Hepatocyte (in vitro differentiated cells): ENCODE data around the gene S100Z.

Source experiments
- CTCF ChIP-seq: fragments of 200-600 bp; sonication (generic); IDR thresholded peaks from 2 replicates; pipeline ENCODE4 v1.5.1; 2016; ENCODE audit warnings: antibody characterized with exemption, mild to moderate bottlenecking; ENCODE audit not compliant: poor library complexity
- EZH2phosphoT487 ChIP-seq: fragments of 200-600 bp; sonication (generic); IDR thresholded peaks from one replicate; pipeline ENCODE4 v1.6.1; 2018; ENCODE audit warnings: antibody characterized with exemption, mild to moderate bottlenecking, low read depth, moderate library complexity; ENCODE audit not compliant: unreplicated experiment, severe bottlenecking

- TF ChIP-seq EZH2phosphoT487 = no peak
- TF ChIP-seq CTCF = no peak
Observed at GRCh38 chr5:76944638-76945037, 94.8 kb downstream of the S100Z start.
